ENCODE data around the gene NDUFS8.

NDUFS8 gene

DNA sequence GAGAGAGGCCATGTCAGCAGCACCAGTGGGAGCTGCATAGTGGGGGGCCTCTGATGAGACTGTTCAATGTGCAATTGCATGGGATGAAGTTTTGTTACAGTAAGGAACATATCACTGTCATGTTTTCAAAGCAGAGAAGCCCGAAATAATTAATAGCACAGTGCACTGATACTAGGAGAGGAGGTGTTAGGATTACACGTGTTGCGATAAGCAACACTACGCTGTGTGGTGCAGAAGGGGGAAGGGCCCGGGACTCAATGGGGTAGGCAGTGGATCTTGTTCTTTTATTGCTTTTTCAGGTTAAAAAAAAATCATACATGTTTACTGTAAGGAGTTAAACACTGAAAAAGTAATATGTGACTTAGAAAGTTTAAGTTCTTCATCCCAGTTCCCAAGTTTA is 37.5 kb downstream of the NDUFS8 start:
- Histone ChIP-seq H3K9ac (ENCODE audit: insufficient read length, low read depth) (no peak overlapping the region), H3K4me1 (ENCODE audit: insufficient read depth, insufficient read length) (peaks cover 2% of the 10 kb centered on the region), H3K9me3 (ENCODE audit: insufficient read depth, low read length) (no peaks in the 10 kb centered on the region), H3K27me3 (ENCODE audit: insufficient read depth, insufficient read length) (no peaks in the 10 kb centered on the region), H3K36me3 (ENCODE audit: insufficient read depth, insufficient read length, low read length) (peaks cover 95% of the 10 kb centered on the region), H3K4me3 (ENCODE audit: insufficient read length, low read depth) (no peak overlapping the region)
- no peak for DNase-seq (ENCODE audit: low read depth, low spot score)
- TF ChIP-seq SUZ12 (IDR thresholded peaks at IDR 0.05; ENCODE audit: extremely low read depth, insufficient read depth, insufficient read length) (no peak), YY1 (IDR thresholded peaks at IDR 0.05; ENCODE audit: insufficient read depth, insufficient read length) (no peak)

DNA sequence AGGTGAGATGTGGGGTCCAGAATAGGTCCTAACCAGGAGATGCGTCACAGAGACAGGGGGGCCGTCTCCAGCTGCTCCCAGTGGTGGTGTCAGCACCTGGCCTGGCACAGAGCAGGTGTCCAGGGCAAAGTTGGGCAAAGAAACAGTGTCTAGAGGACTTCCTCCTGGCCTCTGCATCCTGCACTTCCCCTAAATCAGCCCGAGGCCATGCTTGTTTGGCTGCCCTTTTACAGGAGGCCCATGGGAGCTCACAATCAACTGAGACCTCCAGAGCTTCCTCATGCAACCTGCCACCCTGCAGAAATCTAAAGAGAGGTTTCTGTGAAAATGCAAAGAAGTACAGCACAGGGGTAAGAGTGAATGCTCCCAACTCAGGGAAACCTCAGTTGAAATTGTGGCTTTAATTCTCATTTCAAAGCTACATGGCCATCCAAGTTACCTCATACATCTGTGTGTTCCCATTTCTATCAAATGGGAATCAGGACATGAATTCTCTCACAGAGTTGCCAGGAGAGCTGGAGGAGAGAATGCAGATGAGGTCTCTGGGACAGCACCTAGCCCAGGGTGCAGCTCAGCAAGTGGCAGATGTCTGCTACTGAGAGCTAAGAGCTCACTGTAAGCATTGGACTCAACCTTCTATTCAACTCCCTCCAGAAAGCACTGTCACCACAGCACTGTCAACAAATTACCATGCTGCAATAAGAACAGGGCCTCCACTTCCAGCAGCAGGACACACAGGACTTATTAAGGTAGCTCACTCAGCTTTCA is 41.0 kb downstream of the NDUFS8 start:
- Histone ChIP-seq H3K9ac (ENCODE audit: insufficient read length, low read depth) (no peak overlapping the region), H3K4me1 (ENCODE audit: insufficient read depth, insufficient read length) (peaks cover 2% of the 10 kb centered on the region), H3K27me3 (ENCODE audit: insufficient read depth, insufficient read length) (no peaks in the 10 kb centered on the region), H3K36me3 (ENCODE audit: insufficient read depth, insufficient read length, low read length) (peaks cover 84% of the 10 kb centered on the region), H3K9me3 (ENCODE audit: insufficient read depth, low read length) (no peaks in the 10 kb centered on the region), H3K4me3 (ENCODE audit: insufficient read length, low read depth) (no peak overlapping the region)
- TF ChIP-seq ZNF274 (IDR thresholded peaks at IDR 0.05; ENCODE audit: low read depth, low read length) (no peak), SUZ12 (IDR thresholded peaks at IDR 0.05; ENCODE audit: extremely low read depth, insufficient read depth, insufficient read length) (no peak), YY1 (IDR thresholded peaks at IDR 0.05; ENCODE audit: insufficient read depth, insufficient read length) (no peak)
- DNase-seq (ENCODE audit: low read depth, low spot score) = no peak

- Histone ChIP-seq H3K36me3 (ENCODE audit: insufficient read depth, insufficient read length, low read length) (peaks cover 65% of the 10 kb centered on the region), H3K27me3 (ENCODE audit: insufficient read depth, insufficient read length) (no peaks in the 10 kb centered on the region), H3K4me3 (ENCODE audit: insufficient read length, low read depth) (no peak overlapping the region), H3K9ac (ENCODE audit: insufficient read length, low read depth) (no peak overlapping the region), H3K9me3 (ENCODE audit: insufficient read depth, low read length) (no peaks in the 10 kb centered on the region), H3K4me1 (ENCODE audit: insufficient read depth, insufficient read length) (peaks cover 2% of the 10 kb centered on the region)
- DNase-seq (ENCODE audit: low read depth, low spot score) = no peak
- TF ChIP-seq ZNF274 (IDR thresholded peaks at IDR 0.05; ENCODE audit: low read depth, low read length) (no peak), SUZ12 (IDR thresholded peaks at IDR 0.05; ENCODE audit: extremely low read depth, insufficient read depth, insufficient read length) (no peak), YY1 (IDR thresholded peaks at IDR 0.05; ENCODE audit: insufficient read depth, insufficient read length) (no peak)
Measured at GRCh38 chr11:68074584-68075352, 44.3 kb downstream of the NDUFS8 start.

- no peak for DNase-seq (ENCODE audit: low read depth, low spot score)
- peaks cover 65% of the 10 kb centered on the region for H3K36me3 ChIP-seq (ENCODE audit: insufficient read depth, insufficient read length, low read length)
- H3K4me1 ChIP-seq (ENCODE audit: insufficient read depth, insufficient read length) = no peaks in the 10 kb centered on the region
- no peaks in the 10 kb centered on the region for H3K9me3 ChIP-seq (ENCODE audit: insufficient read depth, low read length)
- no peak overlapping the region for H3K4me3 ChIP-seq (ENCODE audit: insufficient read length, low read depth)
- TF ChIP-seq ZNF274 (IDR thresholded peaks at IDR 0.05; ENCODE audit: low read depth, low read length) = no peak
- no peak for TF ChIP-seq YY1 (IDR thresholded peaks at IDR 0.05; ENCODE audit: insufficient read depth, insufficient read length)
- TF ChIP-seq SUZ12 (IDR thresholded peaks at IDR 0.05; ENCODE audit: extremely low read depth, insufficient read depth, insufficient read length) = no peak
- H3K9ac ChIP-seq (ENCODE audit: insufficient read length, low read depth) = no peak overlapping the region
- no peaks in the 10 kb centered on the region for H3K27me3 ChIP-seq (ENCODE audit: insufficient read depth, insufficient read length)
Measured at GRCh38 chr11:68076371-68077042, 46.0 kb downstream of the NDUFS8 start.

GRCh38 chr11:68077617-68078582 is 47.4 kb downstream of the NDUFS8 start:
- H3K9ac ChIP-seq (ENCODE audit: insufficient read length, low read depth) = no peak overlapping the region
- H3K4me1 ChIP-seq (ENCODE audit: insufficient read depth, insufficient read length) = no peaks in the 10 kb centered on the region
- no peaks in the 10 kb centered on the region for H3K9me3 ChIP-seq (ENCODE audit: insufficient read depth, low read length)
- no peak for DNase-seq (ENCODE audit: low read depth, low spot score)
- H3K4me3 ChIP-seq (ENCODE audit: insufficient read length, low read depth) = no peak overlapping the region
- TF ChIP-seq SUZ12 (IDR thresholded peaks at IDR 0.05; ENCODE audit: extremely low read depth, insufficient read depth, insufficient read length) (no peak), YY1 (IDR thresholded peaks at IDR 0.05; ENCODE audit: insufficient read depth, insufficient read length) (no peak), ZNF274 (IDR thresholded peaks at IDR 0.05; ENCODE audit: low read depth, low read length) (no peak)
- H3K27me3 ChIP-seq (ENCODE audit: insufficient read depth, insufficient read length) = no peaks in the 10 kb centered on the region
- peaks cover 54% of the 10 kb centered on the region for H3K36me3 ChIP-seq (ENCODE audit: insufficient read depth, insufficient read length, low read length)

DNA sequence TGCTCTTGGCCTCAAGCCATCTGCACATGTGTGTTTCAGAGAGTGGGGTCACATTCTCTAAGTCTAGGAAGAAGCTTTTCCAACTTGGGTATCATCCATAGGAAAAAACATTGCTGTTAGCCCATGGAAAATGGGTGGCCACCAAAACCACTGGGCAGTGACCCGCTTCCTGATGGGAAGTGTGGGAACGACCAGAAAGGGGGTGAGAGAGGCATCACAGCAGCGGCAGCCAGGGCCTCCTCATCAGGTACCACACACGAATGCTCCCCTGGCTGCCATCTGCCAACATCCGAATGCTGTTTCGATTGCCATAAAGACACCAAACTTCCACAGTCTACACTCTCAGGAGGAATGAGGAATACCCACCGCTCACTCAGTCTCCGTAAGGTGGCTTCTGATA is 50.4 kb downstream of the NDUFS8 start:
- no peak overlapping the region for H3K4me3 ChIP-seq (ENCODE audit: insufficient read length, low read depth)
- no peaks in the 10 kb centered on the region for H3K27me3 ChIP-seq (ENCODE audit: insufficient read depth, insufficient read length)
- H3K4me1 ChIP-seq (ENCODE audit: insufficient read depth, insufficient read length) = no peaks in the 10 kb centered on the region
- peaks cover 36% of the 10 kb centered on the region for H3K36me3 ChIP-seq (ENCODE audit: insufficient read depth, insufficient read length, low read length)
- no peak overlapping the region for H3K9ac ChIP-seq (ENCODE audit: insufficient read length, low read depth)
- no peak for DNase-seq (ENCODE audit: low read depth, low spot score)
- no peaks in the 10 kb centered on the region for H3K9me3 ChIP-seq (ENCODE audit: insufficient read depth, low read length)
- TF ChIP-seq ZNF274 (IDR thresholded peaks at IDR 0.05; ENCODE audit: low read depth, low read length) (no peak), SUZ12 (IDR thresholded peaks at IDR 0.05; ENCODE audit: extremely low read depth, insufficient read depth, insufficient read length) (no peak), YY1 (IDR thresholded peaks at IDR 0.05; ENCODE audit: insufficient read depth, insufficient read length) (no peak)

Data from NT2/D1 (cell line).